HG03139 (cell line): Measurements from ENCODE around the gene IRF8.

ENCODE experiments used
- ATAC-seq: cut with Tn5 transposase; IDR thresholded peaks from one replicate; pipeline ENCODE4 v1.9.1; 2021; ENCODE audit not compliant: unreplicated experiment

The IRF8 gene

GRCh38 chr16:85911251-85911930, 12.4 kb downstream of the IRF8 start:
- no peak for ATAC-seq

GRCh38 chr16:85912211-85912974, 13.4 kb downstream of the IRF8 start:
- ATAC-seq = no peak

GRCh38 chr16:85913141-85913601, 14.2 kb downstream of the IRF8 start:
- ATAC-seq = no peak

- no peak for ATAC-seq
Measured at GRCh38 chr16:85913688-85914422, 14.9 kb downstream of the IRF8 start.

GRCh38 chr16:85914423-85914794, 15.4 kb downstream of the IRF8 start:
- no peak for ATAC-seq

- no peak for ATAC-seq
Measured at GRCh38 chr16:85915125-85915845, 16.3 kb downstream of the IRF8 start.

GRCh38 chr16:85916141-85916890, 17.4 kb downstream of the IRF8 start:
- no peak for ATAC-seq

GRCh38 chr16:85917012-85917411, 18.1 kb downstream of the IRF8 start:
- ATAC-seq = no peak

- ATAC-seq = no peak
Measured at GRCh38 chr16:85917959-85918358, 19.0 kb downstream of the IRF8 start.

GRCh38 chr16:85918436-85918835, 19.5 kb downstream of the IRF8 start:
- ATAC-seq = no peak

GRCh38 chr16:85919271-85920267, 20.6 kb downstream of the IRF8 start:
- ATAC-seq = no peak

GRCh38 chr16:85921026-85921425, 22.1 kb downstream of the IRF8 start:
- ATAC-seq = no peak

GRCh38 chr16:85923153-85924021, 24.4 kb downstream of the IRF8 start:
- no peak for ATAC-seq

- no peak for ATAC-seq
Measured at GRCh38 chr16:85924675-85925074, 25.7 kb downstream of the IRF8 start.

- no peak for ATAC-seq
Measured at GRCh38 chr16:85926370-85926769, 27.4 kb downstream of the IRF8 start.

GRCh38 chr16:85927371-85927770, 28.4 kb downstream of the IRF8 start:
- ATAC-seq = no peak

GRCh38 chr16:85927959-85928358, 29.0 kb downstream of the IRF8 start:
- ATAC-seq = no peak

- no peak for ATAC-seq
Measured at GRCh38 chr16:85928401-85928820, 29.4 kb downstream of the IRF8 start.
